ENCODE measurements around the gene GRK1.

- TF ChIP-seq CTCF (IDR thresholded peaks at IDR 0.05; ENCODE audit: low read depth, low read length): no peak
- no peak for TF ChIP-seq MYC (IDR thresholded peaks at IDR 0.05; ENCODE audit: low read depth, low read length)
- TF ChIP-seq POLR2A (IDR thresholded peaks at IDR 0.05; ENCODE audit: extremely low read depth, insufficient read length): no peak
Measured at GRCh38 chr13:113641426-113641825, 25.6 kb upstream of the GRK1 start.

Measured in NB4 (cell line).